SK-N-MC (cell line): ENCODE data around the gene RGS7.
"Not testable (repeated sequence)": the region's sequence is repeated elsewhere in the genome, so short reads cannot be mapped to it uniquely, and the experiment has no call there.

Experiments
- DNase-seq: peaks from one replicate; pipeline ENCODE4 v3.0.0-alpha.2; 2011; ENCODE audit warnings: low read depth, low spot score
- H3K27ac ChIP-seq: fragments of 200-600 bp; sonication (generic); 2 replicates; pipeline ENCODE4 v1.5.1; 2016; ENCODE audit warnings: mixed run types
- H3K36me3 ChIP-seq: fragments of 200-600 bp; sonication (generic); 2 replicates; pipeline ENCODE4 v1.6.1; 2017; ENCODE audit warnings: antibody characterized with exemption, low read length, mixed read lengths; ENCODE audit not compliant: insufficient read depth
- H3K4me3 ChIP-seq: fragments of 200-600 bp; sonication (generic); 2 replicates; pipeline ENCODE4 v1.5.1; 2016
- H3K9ac ChIP-seq: fragments of 200-600 bp; sonication (generic); 2 replicates; pipeline ENCODE4 v1.8.0; 2017; ENCODE audit warnings: mixed run types, mixed read lengths; ENCODE audit not compliant: insufficient read length
- H3K9me3 ChIP-seq: fragments of 200-600 bp; sonication (generic); 2 replicates; pipeline ENCODE4 v1.6.1; 2017; ENCODE audit warnings: low read depth, mild to moderate bottlenecking, antibody characterized with exemption, low read length, moderate library complexity, mixed read lengths
- EZH2 ChIP-seq: fragments of 200-600 bp; sonication (generic); IDR thresholded peaks from one replicate; pipeline ENCODE4 v1.6.1; 2017; ENCODE audit warnings: antibody characterized with exemption
- FOXP2 ChIP-seq: optimal IDR thresholded peaks from 2 replicates; pipeline ENCODE3; 2011; ENCODE audit warnings: mild to moderate bottlenecking, moderate library complexity; ENCODE audit not compliant: insufficient read depth; ENCODE audit errors: extremely low read length, control extremely low read depth
- POLR2AphosphoS5 ChIP-seq: IDR thresholded peaks from 2 replicates; pipeline ENCODE4 v1.6.1; 2012; ENCODE audit warnings: mild to moderate bottlenecking, low read depth, low read length, borderline replicate concordance

RGS7 gene

DNA sequence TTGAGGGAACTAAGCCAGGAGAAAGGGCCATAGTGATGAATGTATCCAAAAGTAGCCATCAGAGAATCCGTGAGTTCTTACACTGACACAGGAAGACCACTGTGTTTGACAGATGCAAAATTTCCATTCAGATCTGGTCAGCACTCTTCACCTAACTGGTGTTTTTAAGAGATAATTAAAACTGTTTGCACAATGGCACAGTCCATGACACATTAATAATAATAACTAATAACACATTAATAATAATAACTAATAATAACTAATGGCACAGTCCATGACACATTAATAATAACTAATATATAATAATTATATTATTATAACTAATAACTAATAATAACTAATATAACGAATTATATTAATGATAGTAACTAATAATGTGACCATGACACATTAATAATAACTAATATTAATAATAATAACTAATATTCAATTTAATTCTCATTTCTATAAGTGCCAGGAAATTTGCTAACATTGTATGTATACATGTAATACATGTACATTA lies 195.8 kb downstream of the RGS7 start:
- H3K9me3 ChIP-seq: no peaks in the 10 kb centered on the region
- H3K36me3 ChIP-seq: no peaks in the 10 kb centered on the region
- DNase-seq: no peak
- no peak overlapping the region for H3K27ac ChIP-seq
- H3K9ac ChIP-seq: no peak overlapping the region
- TF ChIP-seq FOXP2 (no peak), EZH2 (no peak), POLR2AphosphoS5 (no peak)
- no peak overlapping the region for H3K4me3 ChIP-seq

- Histone ChIP-seq H3K9ac (no peak overlapping the region), H3K36me3 (no peaks in the 10 kb centered on the region), H3K4me3 (no peak overlapping the region), H3K27ac (no peak overlapping the region), H3K9me3 (no peaks in the 10 kb centered on the region)
- DNase-seq: no peak
- TF ChIP-seq EZH2 (no peak), POLR2AphosphoS5 (no peak), FOXP2 (no peak)
Measured at GRCh38 chr1:241157435-241157834, 199.6 kb downstream of the RGS7 start.

- no peak overlapping the region for H3K4me3 ChIP-seq
- no peak for DNase-seq
- no peaks in the 10 kb centered on the region for H3K36me3 ChIP-seq
- no peak overlapping the region for H3K27ac ChIP-seq
- TF ChIP-seq FOXP2 (no peak), POLR2AphosphoS5 (no peak), EZH2 (no peak)
- H3K9me3 ChIP-seq: no peaks in the 10 kb centered on the region
- H3K9ac ChIP-seq: no peak overlapping the region
Measured at GRCh38 chr1:241156231-241156965, 200.6 kb downstream of the RGS7 start.

DNA sequence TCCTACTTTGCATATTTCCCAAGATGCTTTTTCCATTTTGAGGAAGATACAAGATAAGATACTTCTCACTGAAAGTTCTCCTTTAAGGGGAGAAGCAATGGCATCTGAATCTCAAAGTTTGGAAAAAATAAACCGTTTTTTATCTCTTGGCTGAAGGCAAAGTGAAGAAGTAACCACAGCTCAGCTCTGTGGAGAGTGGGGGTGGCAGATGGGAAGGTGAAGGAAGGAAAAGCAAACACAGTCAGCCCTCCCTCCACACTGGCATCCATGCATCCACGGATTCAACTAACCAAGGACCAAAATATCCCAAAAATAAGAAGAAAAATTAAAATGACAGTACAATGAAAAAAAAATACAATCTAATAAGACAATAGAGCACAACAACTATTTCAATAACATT lies 211.1 kb downstream of the RGS7 start:
- no peak for DNase-seq
- TF ChIP-seq POLR2AphosphoS5 (no peak), FOXP2 (no peak)
- H3K4me3 ChIP-seq: no peak overlapping the region
- no peak overlapping the region for H3K9ac ChIP-seq
- no peaks in the 10 kb centered on the region for H3K9me3 ChIP-seq
- H3K36me3 ChIP-seq: no peaks in the 10 kb centered on the region
- H3K27ac ChIP-seq: no peak overlapping the region

DNA sequence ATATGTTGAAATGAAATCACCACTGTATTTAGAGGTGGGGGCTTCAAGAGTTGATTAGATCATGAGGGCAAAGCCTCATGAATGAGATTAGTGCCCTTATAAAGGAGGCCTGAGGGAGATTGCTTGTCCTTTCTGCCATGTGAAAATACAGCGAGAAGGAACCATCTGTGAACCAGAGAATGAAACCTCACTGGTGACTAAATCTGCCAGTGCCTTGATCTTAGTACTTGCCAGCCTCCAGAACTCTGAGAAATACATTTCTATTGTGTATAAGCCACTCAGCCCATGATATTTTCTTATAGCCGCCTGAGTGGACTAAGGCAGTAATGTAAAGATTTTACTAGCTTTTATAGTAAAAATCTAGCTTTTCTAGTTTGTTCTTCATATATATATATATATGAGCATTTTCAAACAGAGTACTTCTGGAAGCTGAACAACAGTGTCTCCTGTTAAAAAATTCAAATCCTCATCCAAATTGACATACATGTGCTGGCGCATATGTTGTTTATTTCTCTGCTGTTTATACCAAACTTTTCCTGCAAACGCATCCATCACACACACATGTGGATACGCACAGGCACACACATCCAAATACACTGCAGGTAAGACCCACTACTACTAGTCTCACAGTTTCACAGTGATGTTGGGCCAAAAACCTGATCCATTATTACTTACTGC lies 213.1 kb downstream of the RGS7 start:
- Histone ChIP-seq H3K9me3 (no peaks in the 10 kb centered on the region), H3K27ac (no peak overlapping the region), H3K4me3 (no peak overlapping the region), H3K36me3 (no peaks in the 10 kb centered on the region), H3K9ac (no peak overlapping the region)
- DNase-seq: no peak
- TF ChIP-seq POLR2AphosphoS5 (no peak), FOXP2 (no peak), EZH2 (no peak)

DNA sequence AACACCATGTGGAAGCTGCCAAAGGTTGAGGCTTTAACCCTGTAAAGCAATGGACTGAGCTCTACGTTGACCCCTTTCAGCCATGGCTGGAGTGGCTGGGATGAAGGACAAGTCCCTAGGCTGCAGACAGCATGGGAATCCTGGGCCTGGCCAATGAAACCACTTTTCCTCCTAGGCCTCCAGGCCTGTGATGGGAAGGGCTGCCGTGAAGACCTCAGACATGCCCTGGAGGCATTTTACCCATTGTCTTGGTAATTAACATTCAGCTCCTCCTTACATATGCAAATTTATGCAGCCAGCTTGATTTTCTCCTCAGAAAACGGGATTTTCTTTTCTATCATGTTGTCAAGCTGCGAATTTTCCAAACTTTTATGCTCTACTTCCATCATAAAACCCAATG lies 214.5 kb downstream of the RGS7 start:
- Histone ChIP-seq H3K4me3 (no peak overlapping the region), H3K27ac (no peak overlapping the region), H3K9me3 (no peaks in the 10 kb centered on the region), H3K9ac (no peak overlapping the region), H3K36me3 (no peaks in the 10 kb centered on the region)
- TF ChIP-seq FOXP2: no peak
- no peak for TF ChIP-seq POLR2AphosphoS5
- no peak for TF ChIP-seq EZH2
- no peak for DNase-seq

DNA sequence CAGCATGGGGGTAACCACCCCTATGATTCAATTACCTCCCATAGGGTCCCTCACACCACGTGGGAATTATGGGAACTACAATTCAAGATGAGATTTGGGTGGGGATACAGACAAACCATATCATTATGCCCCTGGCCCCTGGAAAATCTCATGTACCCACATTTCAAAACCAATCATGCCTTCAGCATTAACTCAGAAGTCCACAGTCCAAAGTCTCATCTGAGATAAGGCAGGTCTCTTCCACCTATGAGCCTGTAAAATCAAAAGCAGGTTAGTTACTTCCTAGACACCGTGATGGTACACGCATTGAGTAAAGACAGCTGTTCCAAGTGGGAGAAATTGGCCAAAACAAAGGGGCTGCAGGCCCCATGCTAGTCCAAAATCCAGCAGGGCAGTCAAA lies 215.4 kb downstream of the RGS7 start:
- not testable (repeated sequence) for H3K9ac ChIP-seq, H3K4me3 ChIP-seq, H3K9me3 ChIP-seq, H3K27ac ChIP-seq, DNase-seq, H3K36me3 ChIP-seq

DNA sequence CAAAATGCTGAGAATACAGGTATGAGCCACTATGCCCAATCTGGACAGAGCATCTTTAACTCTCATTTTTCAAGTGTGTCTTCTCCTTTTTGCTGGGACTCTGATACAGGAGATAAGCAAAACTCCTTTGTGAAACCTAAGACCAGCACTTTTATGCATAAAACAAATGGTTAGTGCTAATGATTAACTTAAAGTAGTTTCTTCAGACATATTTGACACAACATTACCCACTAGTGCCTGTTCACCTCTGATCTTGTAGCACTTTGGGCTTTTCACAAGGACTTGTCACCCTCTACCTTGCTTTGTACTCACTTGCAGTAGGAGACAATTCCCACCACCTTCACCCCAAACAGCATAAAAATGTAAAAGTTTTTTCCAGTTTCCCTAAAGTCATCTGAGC lies 216.3 kb downstream of the RGS7 start:
- Histone ChIP-seq H3K4me3 (no peak overlapping the region), H3K9ac (no peak overlapping the region), H3K27ac (no peak overlapping the region), H3K36me3 (no peaks in the 10 kb centered on the region), H3K9me3 (no peaks in the 10 kb centered on the region)
- no peak for DNase-seq
- TF ChIP-seq EZH2 (no peak), POLR2AphosphoS5 (no peak), FOXP2 (no peak)

- TF ChIP-seq EZH2 (no peak), FOXP2 (no peak), POLR2AphosphoS5 (no peak)
- no peak for DNase-seq
Measured at GRCh38 chr1:241139047-241139446, 218.0 kb downstream of the RGS7 start.

More at GRCh38 chr1:241139047-241139446, 218.0 kb downstream of the RGS7 start:
- H3K27ac ChIP-seq: no peak overlapping the region
- no peak overlapping the region for H3K4me3 ChIP-seq
- no peaks in the 10 kb centered on the region for H3K9me3 ChIP-seq
- H3K36me3 ChIP-seq: no peaks in the 10 kb centered on the region
- no peak overlapping the region for H3K9ac ChIP-seq
